Epidermal melanocyte (primary cell): ENCODE measurements around the gene CCDC50.

ENCODE experiments used
- DNase-seq: peaks from one replicate; pipeline ENCODE4 v3.0.0; 2011; ENCODE audit warnings: low spot score; ENCODE audit not compliant: insufficient read length

CCDC50 gene

DNA sequence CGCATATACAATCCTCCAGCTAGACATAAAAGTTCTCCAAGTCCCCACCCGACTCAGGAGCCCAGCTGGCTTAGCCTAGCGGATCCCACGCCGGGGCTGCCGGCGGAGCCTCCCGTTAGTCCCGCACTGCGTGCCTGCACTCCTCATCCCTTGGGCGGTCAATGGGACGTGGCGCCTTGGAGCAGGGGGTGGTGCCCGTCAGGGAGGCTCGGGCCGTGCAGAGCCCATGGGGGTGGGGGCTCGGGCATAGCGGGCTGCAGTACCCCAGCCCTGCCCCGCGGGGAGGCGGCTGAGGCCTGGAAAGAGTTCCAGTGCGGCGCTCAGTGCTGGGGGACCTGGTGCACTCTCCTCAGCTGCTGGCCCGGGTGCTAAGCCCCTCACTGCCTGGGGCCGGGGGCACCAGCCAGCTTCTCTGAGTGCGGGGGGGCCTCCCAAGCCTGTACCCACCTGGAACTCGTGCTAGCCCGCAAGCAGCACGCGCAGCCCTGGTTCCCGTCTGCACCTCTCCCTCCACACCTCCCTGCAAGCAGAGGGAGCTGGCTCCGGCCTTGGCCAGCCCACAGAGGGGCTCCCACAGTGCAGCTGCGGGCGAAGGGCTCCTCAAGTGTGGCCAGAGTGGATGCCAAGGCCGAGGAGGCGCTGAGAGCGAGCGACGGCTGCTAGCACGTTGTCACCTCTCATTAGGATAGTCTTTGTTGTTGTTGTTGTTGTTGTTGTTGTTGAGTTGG lies 12.2 kb upstream of the CCDC50 start:
- DNase-seq: no peak

DNA sequence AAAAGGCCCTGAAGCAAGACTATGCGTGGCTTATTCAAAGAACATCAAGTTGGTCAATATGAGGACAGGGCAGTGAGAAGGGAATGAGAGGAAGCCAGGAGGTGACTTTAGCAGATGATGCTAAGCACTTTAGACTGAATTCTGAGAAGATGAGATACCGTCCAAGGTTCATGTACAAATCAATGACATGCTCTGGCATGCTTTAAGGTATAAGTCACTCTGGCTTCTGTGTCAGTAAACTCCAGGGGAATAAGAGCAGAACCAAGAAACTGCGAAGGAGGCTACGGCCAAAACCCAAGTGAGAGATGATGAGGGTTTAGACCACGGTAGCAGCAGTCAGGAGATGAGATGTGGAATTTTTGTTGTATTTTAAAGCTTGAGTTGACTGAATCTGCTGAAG lies 8.9 kb upstream of the CCDC50 start:
- no peak for DNase-seq

DNA sequence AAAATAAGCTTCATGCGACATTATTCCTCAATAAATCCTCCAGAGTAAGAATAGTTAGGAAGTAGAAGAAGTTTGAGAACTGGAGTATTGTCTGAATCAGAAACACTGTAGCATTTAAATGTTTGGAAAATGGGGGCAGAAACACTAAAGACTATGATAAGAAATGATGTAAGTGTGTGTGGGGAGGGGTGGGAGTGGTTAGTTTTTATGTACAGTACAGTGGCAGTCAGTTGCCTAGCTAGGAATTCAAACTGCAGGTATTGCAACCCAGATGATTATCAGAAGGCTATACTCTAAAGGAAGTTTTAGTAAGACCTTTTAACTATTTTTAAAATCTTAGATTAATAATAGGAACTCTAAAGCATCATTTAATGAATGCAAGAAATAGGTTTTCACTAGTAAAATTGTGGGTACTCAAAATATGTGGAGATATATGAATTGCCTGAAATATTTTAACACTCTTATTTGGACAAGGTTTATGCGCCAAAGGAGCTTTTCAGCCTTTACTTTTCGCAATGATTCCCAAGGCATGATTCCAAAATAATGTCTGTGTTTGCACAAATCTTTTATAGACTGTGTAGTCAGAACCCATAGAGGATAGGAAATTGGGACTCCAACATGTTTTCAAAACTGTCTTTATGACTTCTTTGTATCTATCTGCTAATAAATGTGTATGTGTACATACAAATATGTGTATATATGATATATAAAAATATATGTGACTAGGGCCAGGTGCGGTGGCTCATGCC lies 8.0 kb upstream of the CCDC50 start:
- no peak for DNase-seq

DNA sequence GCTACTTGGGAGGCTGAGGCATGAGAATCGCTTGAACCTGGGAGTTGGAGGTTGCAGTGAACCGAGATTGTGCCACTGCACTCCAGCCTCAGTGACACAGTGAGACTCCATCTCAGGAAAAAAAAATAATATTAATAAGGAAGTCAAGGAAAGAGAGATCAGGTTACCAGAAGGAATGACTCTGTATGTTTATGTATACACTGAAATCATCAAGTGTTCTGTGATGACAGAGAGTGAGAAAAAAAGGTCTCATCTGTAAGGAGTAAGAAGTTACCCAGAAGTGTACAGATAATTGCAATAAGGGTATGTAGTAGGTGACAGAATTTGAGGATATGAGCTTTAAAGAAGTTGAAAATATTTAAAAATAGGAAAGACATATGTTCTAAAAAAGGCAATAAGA lies 4.3 kb upstream of the CCDC50 start:
- no peak for DNase-seq

DNA sequence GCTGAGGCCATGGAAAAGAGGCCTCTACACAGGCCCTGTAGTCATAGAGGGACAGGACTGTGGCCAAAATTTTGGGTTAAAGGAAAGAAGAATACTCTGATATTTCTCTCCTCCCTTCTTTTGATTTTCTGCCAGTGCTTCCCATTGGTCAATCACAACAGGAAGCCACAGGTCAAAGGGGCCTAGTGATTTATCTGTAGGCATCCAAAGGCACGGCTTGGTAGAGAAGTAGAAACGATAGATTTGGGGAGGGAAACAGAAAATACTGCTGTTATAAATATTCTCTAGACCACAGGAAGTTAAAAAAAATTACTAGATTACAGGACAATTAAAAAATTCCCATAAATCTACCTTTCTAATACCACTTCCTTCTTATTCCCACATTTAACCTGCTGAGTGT lies 1.7 kb upstream of the CCDC50 start:
- DNase-seq: no peak

DNA sequence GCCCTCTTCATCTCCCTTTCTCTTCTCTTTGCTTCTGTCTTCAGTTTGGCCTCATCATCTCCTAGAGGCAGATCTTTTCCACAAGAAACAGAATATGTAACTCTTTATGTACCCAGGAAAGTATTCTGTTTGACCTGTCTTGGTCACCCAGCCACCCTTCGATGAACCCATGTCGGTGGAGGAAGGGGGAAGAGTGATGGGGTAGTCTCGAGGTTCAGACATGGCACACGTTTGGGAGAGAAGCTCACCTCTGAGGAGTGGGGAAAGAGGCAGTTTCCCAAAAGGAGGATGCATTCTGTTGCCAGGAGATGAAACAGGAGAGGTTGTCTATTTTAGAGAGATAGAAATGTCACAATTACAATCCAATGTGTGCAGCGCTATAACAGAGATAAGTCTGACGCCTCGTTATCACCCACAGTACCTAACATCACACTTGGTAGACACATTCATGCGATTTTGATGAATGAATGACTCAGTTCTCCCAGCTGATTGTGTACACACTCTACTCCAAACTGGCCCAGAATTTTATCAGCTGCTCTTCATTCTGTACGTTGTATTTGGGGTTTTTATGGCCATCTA lies 722 bp upstream of the CCDC50 start:
- DNase-seq: no peak

DNA sequence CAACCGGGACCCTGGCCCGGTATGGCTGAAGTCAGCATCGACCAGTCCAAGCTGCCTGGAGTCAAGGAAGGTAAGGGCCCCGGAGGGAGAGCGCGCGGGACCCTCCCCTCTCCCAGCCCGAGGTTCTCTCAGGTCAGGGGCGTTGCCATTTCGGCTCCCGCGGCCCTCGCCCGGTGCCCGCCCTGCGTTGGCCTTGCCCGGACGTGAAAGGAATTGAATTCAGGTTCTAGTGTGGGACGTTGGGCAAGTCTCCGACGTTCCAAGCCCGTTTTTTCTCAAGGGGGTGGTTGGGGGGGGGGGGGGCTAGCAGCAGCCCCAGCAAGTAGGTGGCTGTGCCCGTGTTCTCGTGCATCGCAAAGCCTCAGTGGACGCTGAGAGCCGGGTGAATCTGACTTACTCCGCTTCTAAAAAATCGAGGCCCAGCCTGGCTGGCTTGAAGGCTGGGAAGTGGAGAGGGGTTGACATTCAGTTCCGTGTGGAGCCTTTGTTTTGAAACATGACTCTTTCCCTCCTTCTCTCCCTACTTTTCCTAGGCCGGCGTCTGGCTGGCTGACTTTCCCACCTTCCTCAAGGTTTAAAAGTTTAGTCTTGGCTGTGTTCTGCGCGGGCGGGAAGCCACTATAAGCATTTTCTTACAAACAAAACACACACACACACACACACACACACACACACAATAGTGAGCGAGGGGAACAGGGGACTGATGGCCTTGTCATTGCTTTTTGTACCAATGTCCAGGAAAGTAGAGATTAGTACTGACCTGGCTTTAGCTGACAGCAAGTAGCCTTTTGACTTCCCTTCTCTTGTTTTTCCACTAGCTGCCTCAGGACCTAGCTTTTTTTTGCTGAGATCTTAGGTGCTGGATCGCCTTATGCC lies 698 bp downstream of the CCDC50 start, which contains the start of gene UTS2B:
Gene UTS2B, minus strand, starts transcription at position 873 of the 876 bp plus-strand sequence. CDS start 48,337 bp downstream, outside the sequence.
- DNase-seq: no peak

DNA sequence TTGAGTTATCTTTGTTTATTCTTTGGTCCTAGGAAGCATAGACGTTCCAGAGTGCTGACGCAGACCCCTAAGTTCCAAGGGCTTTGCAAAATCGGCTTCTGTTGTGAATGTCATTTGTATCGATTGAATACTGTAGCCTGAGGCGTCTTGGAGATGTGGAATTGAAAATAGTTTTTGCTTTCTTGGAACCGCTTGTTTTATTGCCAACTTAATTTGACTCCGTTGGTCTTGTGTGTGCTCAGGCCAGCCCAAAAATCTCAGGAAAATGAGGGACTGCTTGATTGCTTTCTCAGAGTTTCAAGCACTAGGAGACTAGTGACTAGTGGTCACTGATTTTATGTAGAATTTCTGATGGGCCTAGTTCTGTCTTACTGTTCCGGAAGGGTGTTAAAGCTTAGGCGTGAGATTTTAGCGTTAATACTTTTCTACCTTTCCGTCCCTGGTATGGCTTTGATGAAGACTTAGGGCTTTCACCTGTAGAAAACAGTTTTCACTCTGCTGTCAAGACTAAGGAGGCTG lies 1.4 kb downstream of the CCDC50 start:
- no peak for DNase-seq

DNA sequence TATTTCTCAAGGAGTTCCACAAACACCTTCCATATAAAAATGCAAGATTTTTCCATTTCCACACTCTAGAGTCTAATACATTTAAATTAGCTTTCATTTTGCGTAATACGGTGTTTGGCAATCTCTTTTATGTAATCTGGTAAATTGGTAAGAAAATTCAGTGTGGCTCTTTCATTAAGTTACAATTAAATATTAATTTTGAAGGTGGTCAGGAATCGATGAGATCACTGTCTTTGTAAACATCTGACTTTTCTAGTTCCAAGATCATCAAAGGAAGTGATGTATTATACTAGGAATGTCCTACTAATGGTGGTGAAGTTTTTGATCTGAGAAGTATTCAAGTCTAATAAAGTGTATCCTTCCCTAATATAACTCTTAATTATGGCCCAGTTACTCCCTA lies 2.2 kb downstream of the CCDC50 start:
- DNase-seq: no peak

DNA sequence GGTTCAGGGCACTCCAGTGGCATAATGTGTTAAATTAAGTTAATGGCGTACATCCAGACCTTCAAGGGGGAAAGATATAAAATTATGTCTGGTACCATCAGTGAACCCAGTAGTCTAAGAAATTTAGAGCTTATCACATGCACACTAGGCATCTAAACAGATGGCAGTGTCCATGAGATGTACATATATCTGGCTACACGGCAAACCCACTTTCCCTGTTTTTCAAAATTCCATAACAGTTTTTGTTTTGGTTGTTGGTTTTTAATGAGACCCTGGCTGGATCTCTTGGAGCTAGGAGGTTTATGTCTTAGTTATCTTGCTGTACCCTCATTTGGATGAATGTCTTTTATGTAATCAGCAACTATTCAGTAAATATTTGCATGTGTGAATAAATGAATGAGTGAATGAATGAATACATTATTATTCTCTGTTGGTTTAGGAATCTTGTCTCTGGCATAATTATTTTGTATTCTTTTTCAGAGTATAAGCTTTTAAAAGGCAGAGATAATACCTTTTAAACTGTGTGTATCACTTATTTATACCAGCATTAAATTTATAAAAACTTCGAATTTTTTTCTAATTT lies 4.2 kb downstream of the CCDC50 start:
- no peak for DNase-seq

DNA sequence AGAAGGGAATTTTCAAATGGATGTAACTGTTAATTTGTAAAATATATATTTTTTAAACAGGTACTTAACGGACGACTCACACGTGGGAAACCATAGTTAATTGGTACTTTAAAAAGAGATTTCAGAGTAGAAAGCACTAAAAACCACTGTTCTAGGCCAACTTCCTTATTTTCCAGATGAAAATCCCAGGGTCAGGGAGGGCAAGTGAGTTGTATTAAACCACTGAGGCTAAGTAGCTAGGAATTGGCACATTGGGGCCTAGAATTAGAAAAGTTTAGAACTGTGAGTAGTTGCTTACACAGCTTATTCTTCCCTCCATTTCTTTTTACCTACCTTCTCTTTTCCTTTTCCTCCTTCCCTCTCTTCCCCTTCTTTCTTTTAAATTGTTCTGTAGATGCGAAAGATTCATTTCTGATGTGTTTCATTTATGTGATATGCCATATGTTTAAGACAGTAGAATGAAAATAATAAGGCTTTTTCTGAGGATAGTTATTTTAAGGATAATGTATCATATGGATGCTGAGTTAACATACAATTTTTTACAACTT lies 5.2 kb downstream of the CCDC50 start:
- no peak for DNase-seq

DNA sequence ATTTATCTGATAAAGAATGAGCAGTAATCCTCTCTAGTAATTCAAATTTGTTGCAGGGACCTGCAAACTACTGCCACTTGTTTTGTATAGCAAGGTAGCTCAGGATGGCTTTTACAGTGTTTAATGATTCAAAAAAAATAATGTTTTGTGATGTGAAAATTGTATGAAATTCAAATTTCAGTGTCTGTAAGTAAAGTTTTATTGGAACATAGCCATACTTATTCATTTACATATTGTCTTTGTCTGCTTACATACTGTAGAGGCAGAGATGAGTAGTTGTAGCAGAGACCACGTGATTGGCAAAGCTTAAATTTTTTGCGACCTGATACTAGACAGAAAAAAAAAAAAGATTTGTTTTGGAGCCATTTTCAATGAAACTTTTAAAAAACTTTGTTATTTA lies 7.6 kb downstream of the CCDC50 start:
- DNase-seq: no peak

DNA sequence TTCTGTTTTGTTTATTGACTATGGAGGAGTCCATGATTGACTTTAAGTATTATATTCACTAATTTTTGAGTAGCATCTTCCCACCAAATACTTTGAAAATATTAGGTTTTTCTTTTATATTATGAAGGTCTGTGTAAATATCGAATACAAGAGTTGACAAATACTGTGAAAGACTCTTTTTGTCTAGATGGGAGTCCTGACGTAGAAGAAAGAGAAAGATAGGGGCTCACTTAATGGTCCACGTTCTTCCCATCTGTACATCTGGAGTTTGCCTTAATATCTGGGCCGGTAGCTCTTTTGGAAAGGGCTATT lies 8.9 kb downstream of the CCDC50 start:
- DNase-seq: no peak

DNA sequence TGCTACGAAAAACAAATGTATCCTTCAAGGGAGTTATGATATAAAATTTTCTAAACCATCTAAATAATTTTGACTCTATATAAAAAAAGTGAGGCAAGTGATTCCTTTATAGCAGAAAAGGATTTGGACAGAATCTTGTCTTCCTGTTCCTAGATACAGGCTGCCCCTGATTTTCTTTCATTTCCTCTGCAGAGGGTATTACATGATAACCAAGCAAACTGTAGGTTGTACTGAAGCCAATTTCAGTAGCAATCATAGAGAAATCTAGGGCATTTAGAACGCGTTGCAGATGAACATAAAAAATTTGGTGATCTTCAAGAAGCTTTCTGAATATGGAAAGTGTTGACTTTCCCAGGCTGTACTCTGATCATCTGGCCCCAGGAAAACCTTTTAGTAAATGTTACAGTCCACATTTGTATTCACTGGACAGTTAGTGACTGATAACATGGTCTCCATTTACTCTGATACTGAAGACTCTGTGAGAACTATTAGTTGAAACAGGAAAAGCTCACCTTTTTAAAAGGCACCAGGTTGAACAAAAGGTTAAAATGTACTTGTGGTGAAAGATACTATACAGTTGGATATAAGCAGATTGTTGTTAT lies 10.2 kb downstream of the CCDC50 start:
- DNase-seq: no peak

DNA sequence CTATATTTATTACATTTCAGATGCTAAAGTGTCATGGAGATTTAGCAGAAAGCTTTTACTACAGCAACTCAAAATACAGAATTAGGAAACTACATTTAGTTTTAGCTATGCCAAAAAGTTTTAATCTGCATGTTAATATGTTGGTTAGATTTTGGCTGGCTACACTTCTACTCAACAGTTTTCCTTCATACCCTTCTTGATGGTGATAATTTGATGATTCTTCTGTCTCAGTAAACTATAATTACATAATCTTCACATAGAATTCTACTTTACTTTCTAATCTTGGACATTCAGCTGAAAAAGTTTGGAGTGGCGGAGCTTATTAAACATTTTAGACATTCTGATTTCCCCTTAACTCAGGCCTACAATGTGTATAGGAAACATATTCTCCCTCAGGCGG lies 11.2 kb downstream of the CCDC50 start:
- DNase-seq: no peak

DNA sequence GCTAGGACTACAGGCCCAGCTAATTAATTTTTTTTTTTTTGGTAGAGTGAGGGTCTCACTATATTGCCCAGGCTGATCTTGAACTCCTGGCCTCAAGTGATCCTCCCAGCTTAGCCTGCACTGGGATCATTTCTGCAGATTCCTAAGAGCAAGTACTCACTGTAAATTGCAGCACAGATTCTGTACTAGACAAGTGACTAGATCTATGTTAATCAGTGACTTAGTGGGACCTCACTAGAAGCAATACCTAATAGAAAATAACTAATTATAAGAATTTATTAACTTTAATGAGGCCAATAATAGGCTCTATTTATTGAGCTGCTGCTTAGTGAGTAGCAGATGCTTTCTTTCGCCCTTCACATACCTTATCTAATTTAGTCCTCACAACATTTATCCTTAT lies 11.8 kb downstream of the CCDC50 start:
- no peak for DNase-seq

DNA sequence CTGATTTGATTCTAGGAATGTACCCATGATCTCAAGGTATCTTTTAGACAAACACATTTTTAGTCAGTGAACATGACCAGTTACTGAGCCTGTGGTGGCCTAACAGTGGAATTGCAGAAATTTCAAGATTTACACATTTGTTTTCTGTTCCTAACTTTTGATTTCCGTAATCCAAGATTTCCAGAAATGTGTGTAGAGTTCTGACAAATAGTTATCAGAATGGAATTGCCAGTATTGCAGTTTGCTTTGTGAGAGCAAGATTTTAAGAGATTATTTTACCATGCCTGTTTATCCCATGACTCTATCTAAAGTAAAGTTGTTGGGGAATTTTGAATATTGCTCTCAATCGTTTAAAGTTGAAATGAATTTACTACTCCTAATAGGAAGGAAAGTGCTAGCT lies 12.8 kb downstream of the CCDC50 start:
- no peak for DNase-seq

DNA sequence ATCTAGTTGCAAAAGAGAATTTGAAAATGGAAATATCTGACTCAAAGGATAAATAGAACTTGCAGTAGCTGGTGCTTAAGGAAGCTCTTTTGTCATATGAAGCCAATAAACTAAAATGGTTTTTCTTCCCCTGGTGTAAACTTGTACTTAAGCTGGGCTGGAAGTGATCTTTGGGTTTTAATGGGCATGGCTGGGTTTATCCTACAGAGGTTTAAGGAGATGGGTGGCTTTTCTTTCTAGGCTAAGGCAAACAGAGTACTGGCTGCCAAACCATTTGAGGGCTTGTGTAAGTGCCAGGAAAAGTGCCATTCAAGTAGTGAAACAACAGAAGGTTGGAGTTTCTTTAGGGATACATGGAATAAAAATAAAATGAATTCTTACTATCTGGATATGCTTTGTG lies 13.2 kb downstream of the CCDC50 start:
- DNase-seq: no peak

DNA sequence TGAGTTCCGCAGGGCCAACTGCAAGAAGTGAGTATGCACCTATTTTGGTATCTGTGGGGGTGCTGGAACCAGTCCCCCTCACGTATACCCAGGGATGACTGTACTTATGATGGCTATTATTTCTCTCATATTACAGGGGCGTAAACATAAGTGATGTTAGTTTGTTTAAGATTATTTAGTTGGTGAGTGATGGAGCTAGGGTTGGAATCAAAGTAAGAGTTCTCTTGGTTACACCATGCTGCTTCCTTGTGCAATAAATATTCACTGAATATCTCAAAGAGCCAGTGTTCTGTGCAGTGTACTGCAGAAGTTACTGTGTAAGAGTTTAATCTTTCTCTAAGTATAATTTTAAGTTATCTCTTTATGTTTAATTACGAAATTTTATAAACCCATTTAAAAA lies 13.9 kb downstream of the CCDC50 start:
- no peak for DNase-seq

DNA sequence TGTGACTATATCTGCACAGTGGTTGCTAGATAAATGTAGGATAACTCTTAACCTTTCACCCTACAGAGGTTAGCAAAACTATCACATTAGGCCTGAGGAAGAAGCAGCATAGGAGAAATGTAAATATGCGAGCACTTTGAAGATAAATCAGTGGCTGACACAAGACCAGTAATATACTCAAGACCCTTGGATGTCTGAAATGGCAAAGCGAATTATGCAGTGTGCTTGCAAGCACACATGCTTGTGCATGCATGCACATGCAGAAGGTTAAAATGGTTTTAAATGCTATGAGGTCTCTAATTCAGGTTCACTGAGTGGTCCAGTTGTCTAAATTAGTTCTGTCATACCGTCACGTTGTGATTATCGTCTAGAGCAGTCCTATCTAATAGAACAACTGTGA lies 14.7 kb downstream of the CCDC50 start:
- DNase-seq: no peak

DNA sequence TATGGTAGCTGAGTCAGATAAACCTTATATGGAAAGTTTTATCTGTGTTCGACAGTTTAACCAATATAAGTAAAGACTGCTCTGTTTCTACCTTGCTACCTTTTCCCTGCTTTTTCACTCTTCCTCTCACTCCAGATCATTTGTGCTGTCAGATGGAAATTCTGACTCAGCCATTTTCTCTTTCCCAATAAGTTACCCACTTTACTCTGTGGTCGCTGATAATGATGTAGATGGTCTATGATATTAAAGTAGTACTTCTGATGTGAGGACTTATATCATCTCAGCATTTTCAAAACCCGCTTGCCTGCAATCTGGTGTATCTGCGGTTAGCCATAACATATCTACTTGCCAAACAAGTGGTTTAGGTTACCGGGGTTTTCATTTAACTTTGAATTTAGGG lies 16.1 kb downstream of the CCDC50 start:
- DNase-seq: no peak
